GM21619 (cell line): ENCODE results near the gene HOXD11.

ENCODE experiments used
- ATAC-seq: cut with Tn5 transposase; IDR thresholded peaks from one replicate; pipeline ENCODE4 v1.9.1; 2021; ENCODE audit not compliant: unreplicated experiment

HOXD11 gene

GRCh38 chr2:176147210-176147799, 40.2 kb downstream of the HOXD11 start:
- ATAC-seq: no peak

- ATAC-seq: no peak
Measured at GRCh38 chr2:176147800-176148496, 40.9 kb downstream of the HOXD11 start.

- ATAC-seq: no peak
Measured at GRCh38 chr2:176148751-176149421, 41.8 kb downstream of the HOXD11 start.

- ATAC-seq: no peak
Measured at GRCh38 chr2:176149481-176149938, 42.4 kb downstream of the HOXD11 start.

- ATAC-seq: no peak
Measured at GRCh38 chr2:176149939-176150583, 43.0 kb downstream of the HOXD11 start.

GRCh38 chr2:176150584-176151441, 43.7 kb downstream of the HOXD11 start:
- no peak for ATAC-seq

- no peak for ATAC-seq
Measured at GRCh38 chr2:176151442-176152287, 44.6 kb downstream of the HOXD11 start, which contains the start of gene HOXD4. HOXD4 (plus strand) TSS chr2:176151550; CDS start chr2:176151634, 84 bp downstream.

- ATAC-seq: no peak
Measured at GRCh38 chr2:176152350-176153181, 45.5 kb downstream of the HOXD11 start.

GRCh38 chr2:176154576-176155252, 47.6 kb downstream of the HOXD11 start:
- no peak for ATAC-seq

GRCh38 chr2:176155356-176156044, 48.4 kb downstream of the HOXD11 start:
- ATAC-seq: no peak

- ATAC-seq: no peak
Measured at GRCh38 chr2:176156301-176156806, 49.3 kb downstream of the HOXD11 start.

- ATAC-seq: no peak
Measured at GRCh38 chr2:176156807-176157498, 49.9 kb downstream of the HOXD11 start, which contains the start of gene HOXD3. HOXD3 (plus strand) TSS chr2:176157307; CDS start chr2:176169115, 11,808 bp downstream.

- no peak for ATAC-seq
Measured at GRCh38 chr2:176157499-176158185, 50.6 kb downstream of the HOXD11 start.

- no peak for ATAC-seq
Measured at GRCh38 chr2:176158186-176158591, 51.1 kb downstream of the HOXD11 start.

- ATAC-seq: no peak
Measured at GRCh38 chr2:176158855-176159662, 52.0 kb downstream of the HOXD11 start.
